Bone marrow (tissue), 2 donors: ENCODE results near the gene CABP1.
A peak's percentile ranks its signal among the peaks of the same experiment; 100 is the strongest.

ENCODE experiments used
- DNase-seq, 2 donors: peaks; one replicate each; lab custom pipeline; 2025; lab: John Stamatoyannopoulos, UW

CABP1 gene

GRCh38 chr12:120631097-120631496 lies 9.3 kb upstream of the CABP1 start:
- DNase-seq: no peak

- peak in 1 of 2 donors; percentile 13 for DNase-seq
Measured at GRCh38 chr12:120640861-120641833, 721 bp downstream of the CABP1 start.

GRCh38 chr12:120642121-120642520 lies 1.7 kb downstream of the CABP1 start:
- no peak for DNase-seq

- no peak for DNase-seq
Measured at GRCh38 chr12:120642826-120643225, 2.4 kb downstream of the CABP1 start.

- DNase-seq: no peak
Measured at GRCh38 chr12:120643574-120643973, 3.1 kb downstream of the CABP1 start.

GRCh38 chr12:120646044-120646443 lies 5.6 kb downstream of the CABP1 start:
- DNase-seq: no peak

GRCh38 chr12:120647375-120647755 lies 6.9 kb downstream of the CABP1 start:
- no peak for DNase-seq

GRCh38 chr12:120649442-120650232 lies 9.2 kb downstream of the CABP1 start:
- no peak for DNase-seq

GRCh38 chr12:120650233-120650690 lies 9.8 kb downstream of the CABP1 start:
- DNase-seq: no peak

- no peak for DNase-seq
Measured at GRCh38 chr12:120651821-120652220, 11.4 kb downstream of the CABP1 start.

GRCh38 chr12:120652656-120653435 lies 12.4 kb downstream of the CABP1 start:
- DNase-seq: no peak

GRCh38 chr12:120653611-120654010 lies 13.2 kb downstream of the CABP1 start:
- DNase-seq: no peak

- DNase-seq: no peak
Measured at GRCh38 chr12:120654656-120655055, 14.2 kb downstream of the CABP1 start.

GRCh38 chr12:120656008-120656407 lies 15.6 kb downstream of the CABP1 start:
- no peak for DNase-seq

GRCh38 chr12:120658286-120659150 lies 18.1 kb downstream of the CABP1 start:
- no peak for DNase-seq

GRCh38 chr12:120659151-120659525 lies 18.7 kb downstream of the CABP1 start:
- DNase-seq: no peak

GRCh38 chr12:120661432-120661831 lies 21.0 kb downstream of the CABP1 start:
- DNase-seq: no peak

GRCh38 chr12:120662879-120663278 lies 22.5 kb downstream of the CABP1 start:
- DNase-seq: no peak

GRCh38 chr12:120663741-120664140 lies 23.3 kb downstream of the CABP1 start:
- no peak for DNase-seq

- DNase-seq: no peak
Measured at GRCh38 chr12:120666571-120667390, 26.4 kb downstream of the CABP1 start.
